HepG2 (cell line): ENCODE results near the gene NHSL1. TPM values are rescaled to one million over a fixed set of nuclear protein-coding genes. Genes with fewer than 3 reads are reported as not detected.

Source experiments
- ATAC-seq: fragments of 200-7000 bp; cut with Tn5 transposase; 3 replicates; pipeline ENCODE4 v1.9.1; 2020; ENCODE audit warnings: mild to moderate bottlenecking, moderate library complexity
- BruUV-seq: library from RNA; stranded (reverse); fragments of 400-500 nt; replicated peaks from 2 replicates; lab custom pipeline; 2021; lab: Mats Ljungman, UMichigan
- CTCF ChIA-PET: fragments of 300-600 bp; formaldehyde crosslinking; extraction: SDS; loops from one replicate; lab custom pipeline; 2021; ENCODE audit warnings: low total read pairs, inconsistent platforms, low intra/inter-chr PET ratio; lab: Yijun Ruan, JAX
- POLR2A ChIA-PET: fragments of 350-600 bp; sonication (Branson Sonifier 250); formaldehyde crosslinking; loops from one replicate; lab custom pipeline; 2020; ENCODE audit warnings: antibody characterized with exemption, inconsistent platforms; lab: Yijun Ruan, JAX
- DNase-seq: peaks from one replicate; pipeline ENCODE4 v3.0.0-alpha.2; 2015; ENCODE audit warnings: low spot score
- FAIRE-seq: peaks from 3 replicates; lab custom pipeline; 2011; peaks lifted over from hg19 to GRCh38; lab: Jason Lieb, UNC
- H2AFZ ChIP-seq: one replicate; pipeline ENCODE4 v1.6.1; 2011; ENCODE audit warnings: low read length, inconsistent platforms
- H3K27ac ChIP-seq: fragments of 300-600 bp; 3 replicates; pipeline ENCODE4 v1.8.0; 2011; ENCODE audit warnings: mixed run types, mild to moderate bottlenecking, mixed read lengths, low read length, inconsistent platforms; ENCODE audit not compliant: insufficient read depth; ENCODE audit errors: extremely low read length
- H3K27me3 ChIP-seq, 2 experiments: fragments of 200-600 bp in 1 of 2; 2 replicates in 1 of 2; 3 replicates in 1 of 2; pipeline versions ENCODE4 v1.6.0 to v1.8.0; 2011; ENCODE audit warnings: low read length in 2 of 2, mild to moderate bottlenecking in 2 of 2, moderate library complexity in 2 of 2, inconsistent platforms in 1 of 2; ENCODE audit not compliant: insufficient read depth in 2 of 2, control insufficient read depth in 1 of 2
- H3K36me3 ChIP-seq, 2 experiments: fragments of 200-600 bp in 1 of 2; replicated peaks in 1 of 2; 2 replicates in 1 of 2; 3 replicates in 1 of 2; pipeline versions ENCODE4 v1.5.1 to v1.8.0; 2011; ENCODE audit warnings: low read length in 2 of 2, inconsistent platforms in 1 of 2; ENCODE audit not compliant: insufficient read depth in 2 of 2, control insufficient read depth in 1 of 2
- H3K4me1 ChIP-seq: 2 replicates; pipeline ENCODE4 v1.5.1; 2012; ENCODE audit warnings: low read length, inconsistent platforms; ENCODE audit not compliant: insufficient read depth
- H3K4me2 ChIP-seq: 2 replicates; pipeline ENCODE4 v1.6.0; 2011; ENCODE audit warnings: low read depth, low read length, inconsistent platforms
- H3K4me3 ChIP-seq, 3 experiments: fragments of 200-600 bp in 1 of 3; sonication (generic), shearing (Covaris generic) in 1 of 3; replicated peaks in 1 of 3; 2 replicates each; pipeline ENCODE4 v1.5.1; 2011 to 2016; ENCODE audit warnings: low read length in 3 of 3, inconsistent platforms in 2 of 3, low read depth in 2 of 3, mild to moderate bottlenecking in 2 of 3, control low read depth in 1 of 3, mixed read lengths in 1 of 3; ENCODE audit not compliant: insufficient read depth in 1 of 3
- H3K79me2 ChIP-seq: one replicate; pipeline ENCODE4 v1.6.1; 2011; ENCODE audit warnings: low read length, inconsistent platforms; ENCODE audit not compliant: insufficient read depth
- H3K9ac ChIP-seq: 2 replicates; pipeline ENCODE4 v1.6.0; 2011; ENCODE audit warnings: mild to moderate bottlenecking, low read depth, low read length, inconsistent platforms; ENCODE audit not compliant: insufficient read depth
- H3K9me3 ChIP-seq: 2 replicates; pipeline ENCODE4 v1.5.1; 2012; ENCODE audit warnings: mild to moderate bottlenecking, low read length
- H4K20me1 ChIP-seq: 2 replicates; pipeline ENCODE4 v1.6.0; 2011; ENCODE audit warnings: inconsistent platforms, mild to moderate bottlenecking, low read length, moderate library complexity; ENCODE audit not compliant: insufficient read depth
- SIN3A ChIP-seq: IDR thresholded peaks from 2 replicates; pipeline ENCODE4 v1.6.1; 2011; ENCODE audit warnings: low read depth, mild to moderate bottlenecking, control low read depth, low read length, borderline replicate concordance
- THAP9 ChIP-seq: sonication (generic); formaldehyde crosslinking; IDR thresholded peaks from 2 replicates; pipeline ENCODE4; 2020; ENCODE audit warnings: missing genetic modification reagents, mild to moderate bottlenecking, borderline replicate concordance
- TOE1 ChIP-seq: sonication (generic); formaldehyde crosslinking; IDR thresholded peaks from 2 replicates; pipeline ENCODE4 v1.4.0; 2020; ENCODE audit warnings: mild to moderate bottlenecking, missing genetic modification reagents
- WGBS: methylation state at CpG from one replicate; pipeline ENCODE4 v1.1.6; 2017; ENCODE audit warnings: low lambda C conversion rate; 5-methylcytosine and 5-hydroxymethylcytosine counted together
- in situ Hi-C: cut with HindIII; loops from 2 replicates; pipeline ENCODE4 v1.10.0; 2017; ENCODE audit warnings: low pct_unique_long_range_greater_than_20kb; ENCODE audit not compliant: extremely low pct_ligation_motif_present
- intact Hi-C: fragments of 100-400 bp; cut with micrococcal nuclease; formaldehyde crosslinking; loops from one replicate; pipeline ENCODE4 v1.10.0; 2022; ENCODE audit not compliant: unreplicated experiment
- polyA plus RNA-seq, 8 experiments: library from polyadenylated mRNA; depleted of rRNA in 3 of 8; stranded (reverse) in 7 of 8; unstranded in 1 of 8; fragments of >200 nt; fragmentation: Illumina TruSeq in 4 of 8; extraction: Trizol in 4 of 8; gene quantifications; 2 replicates each; pipeline versions ENCODE4 v1.2.1 to v1.2.3, GENCODE V29; 2011 to 2016; ENCODE audit warnings: low read depth in 4 of 8, missing spikeins in 1 of 8, mixed read lengths in 1 of 8; ENCODE audit not compliant: insufficient read depth in 1 of 8
- total RNA-seq, 5 experiments: library from RNA; depleted of rRNA; stranded (reverse); fragments of >200 nt; fragmentation: Illumina TruSeq; extraction: Trizol; gene quantifications; 2 replicates each; pipeline ENCODE4 v1.2.3, GENCODE V29; 2016; ENCODE audit warnings: low read depth in 1 of 5
- TF ChIP-seq, protein P1 (sequence below): sonication (generic); formaldehyde crosslinking; IDR thresholded peaks from 2 replicates; pipeline ENCODE4 v1.4.0; 2020; ENCODE audit warnings: missing genetic modification reagents

Gene NHSL1
- total and polyA plus RNA-seq, 2 of the 13 experiments (the other 11 are each of a cell fraction or from before 2014, with no cell fraction given): 24.9 to 53.6 TPM

DNA sequence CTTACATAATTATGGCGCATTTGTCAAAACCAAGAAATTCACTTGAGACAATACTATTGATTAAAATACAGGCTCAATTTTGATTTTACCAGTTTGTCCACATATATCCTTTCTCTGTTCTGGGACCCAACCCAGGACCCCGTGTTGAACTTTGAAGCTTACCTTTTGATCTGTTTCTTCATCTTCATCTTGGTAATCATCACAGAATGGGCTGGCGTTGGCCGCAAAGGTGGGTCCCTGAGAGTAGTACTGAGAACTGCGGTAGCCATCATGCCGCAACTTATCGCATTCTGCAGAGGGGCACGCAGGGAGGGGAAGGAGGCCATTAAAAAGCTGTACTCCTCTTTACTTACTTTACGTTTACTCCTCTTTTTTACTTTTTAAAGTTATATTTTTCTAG, 26.1 kb downstream of the NHSL1 start:
- DNase-seq: no peak
- no peaks in the 10 kb centered on the region; the same call in 1 of the 2 replicates for H4K20me1 ChIP-seq
- no peak for TF ChIP-seq SIN3A
- no peak for TF ChIP-seq THAP9 (CRISPR knock-in tag)
- TF ChIP-seq, protein P1, sequence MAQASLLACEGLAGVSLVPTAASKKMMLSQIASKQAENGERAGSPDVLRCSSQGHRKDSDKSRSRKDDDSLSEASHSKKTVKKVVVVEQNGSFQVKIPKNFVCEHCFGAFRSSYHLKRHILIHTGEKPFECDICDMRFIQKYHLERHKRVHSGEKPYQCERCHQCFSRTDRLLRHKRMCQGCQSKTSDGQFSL: no peak
- no peak for TF ChIP-seq TOE1
- TF ChIP-seq, all 625 proteins: peak for 0
- FAIRE-seq (no peak), ATAC-seq (no peak)
- intact Hi-C loops: no loop called here
- no TSS peak for BruUV-seq
- Histone ChIP-seq H3K27me3 (no peaks in the 10 kb centered on the region), H3K36me3 (peaks cover 10 to 61% of the 10 kb centered on the region in 2 experiments), H3K27ac (no peak overlapping the region), H3K4me2 (no peak overlapping the region), H3K4me1 (peaks cover 34% of the 10 kb centered on the region), H3K79me2 (peaks cover 45% of the 10 kb centered on the region), H3K9me3 (no peaks in the 10 kb centered on the region), H3K4me3 (no peak overlapping the region), H3K9ac (no peak overlapping the region), H2AFZ (no peak overlapping the region)
- 85% methylated on average over 9 of the region's 9 CpGs for WGBS
- CTCF ChIA-PET: no interaction called here
- in situ Hi-C loops: no loop called here
- POLR2A ChIA-PET: no interaction called here
